HCT116 (cell line): ENCODE data around the gene PRSS16. TPM values are rescaled to one million over a fixed set of nuclear protein-coding genes. Genes with fewer than 3 reads are reported as not detected.

ENCODE experiments used
- ATAC-seq: fragments of 200-7000 bp; cut with Tn5 transposase; 2 replicates; pipeline ENCODE4 v1.9.1; 2020; ENCODE audit warnings: mild to moderate bottlenecking, moderate library complexity
- BruUV-seq: library from RNA; stranded (reverse); fragments of 400-500 nt; replicated peaks from 2 replicates; lab custom pipeline; 2021; lab: Mats Ljungman, UMichigan
- CTCF ChIA-PET: fragments of 300-600 bp; sonication (Branson Sonifier 250); formaldehyde crosslinking; loops from one replicate; lab custom pipeline; 2021; ENCODE audit warnings: antibody characterized with exemption; lab: Charles Lee
- POLR2A ChIA-PET: fragments of 300-600, 350-600 bp; sonication (Branson Sonifier 250); formaldehyde crosslinking; loops from one replicate; lab custom pipeline; 2021; ENCODE audit warnings: antibody characterized with exemption; lab: Charles Lee
- RAD21 ChIA-PET, 2 experiments: fragments of 300-600 bp; sonication (Branson Sonifier 250); formaldehyde crosslinking; loops; one replicate each; lab custom pipeline; 2023; ENCODE audit warnings: low total read pairs in 2 of 2; ENCODE audit not compliant: uncharacterized antibody in 2 of 2, unreplicated experiment in 2 of 2, low non-redundant PET in 1 of 2; lab: Charles Lee
- DNase-seq: peaks from one replicate; pipeline ENCODE4 v3.0.0-alpha.2; 2010; ENCODE audit warnings: low read depth, low spot score
- H2AFZ ChIP-seq: fragments of 200-600 bp; shearing (Covaris generic), sonication (generic); 2 replicates; pipeline ENCODE4 v1.6.1; 2017; ENCODE audit warnings: low read depth, mixed run types, mixed read lengths, antibody characterized with exemption, low read length; ENCODE audit not compliant: poor library complexity, severe bottlenecking
- H3K27ac ChIP-seq: 2 replicates; pipeline ENCODE4 v1.5.1; 2012; ENCODE audit warnings: low read depth, low read length
- H3K27me3 ChIP-seq: fragments of 200-600 bp; sonication (generic); 2 replicates; pipeline ENCODE4 v1.6.1; 2016; ENCODE audit warnings: mixed run types, low read length, mixed read lengths; ENCODE audit not compliant: insufficient read depth
- H3K36me3 ChIP-seq, 2 experiments: fragments of 200-500 bp in 1 of 2; fragments of 200-600 bp in 1 of 2; sonication (Bioruptor generic) in 1 of 2; sonication (generic) in 1 of 2; 2 replicates each; pipeline versions ENCODE4 v1.5.1 to v1.6.1; 2014 to 2016; ENCODE audit warnings: low read length in 2 of 2, inconsistent platforms in 1 of 2, mixed read lengths in 1 of 2, mixed run types in 1 of 2; ENCODE audit not compliant: insufficient read depth in 2 of 2, control insufficient read depth in 1 of 2
- H3K4me1 ChIP-seq, 2 experiments: fragments of 200-600 bp in 1 of 2; sonication (generic) in 1 of 2; 2 replicates each; pipeline versions ENCODE4 v1.5.1 to v1.6.1; 2012 to 2017; ENCODE audit warnings: low read length in 2 of 2, inconsistent platforms in 1 of 2, mild to moderate bottlenecking in 1 of 2, mixed read lengths in 1 of 2, mixed run types in 1 of 2, moderate library complexity in 1 of 2; ENCODE audit not compliant: insufficient read depth in 2 of 2, control insufficient read depth in 1 of 2
- H3K4me2 ChIP-seq: fragments of 200-600 bp; sonication (generic); 2 replicates; pipeline ENCODE4 v1.6.1; 2017; ENCODE audit warnings: mixed run types, low read length, mixed read lengths
- H3K4me3 ChIP-seq, 2 experiments: fragments of 200-600 bp in 1 of 2; sonication (generic) in 1 of 2; replicated peaks in 1 of 2; 2 replicates each; pipeline ENCODE4 v1.5.1; 2011 to 2016; ENCODE audit warnings: low read length in 2 of 2, control low read depth in 1 of 2, low read depth in 1 of 2, mild to moderate bottlenecking in 1 of 2, mixed read lengths in 1 of 2, mixed run types in 1 of 2
- H3K79me2 ChIP-seq: fragments of 200-600 bp; sonication (generic); 2 replicates; pipeline ENCODE4 v1.6.1; 2017; ENCODE audit warnings: mild to moderate bottlenecking, mixed run types, low read length, moderate library complexity, mixed read lengths; ENCODE audit not compliant: insufficient read depth
- H3K9ac ChIP-seq: fragments of 200-600 bp; sonication (generic); 2 replicates; pipeline ENCODE4 v1.6.1; 2016; ENCODE audit warnings: low read length, mixed read lengths
- H3K9me2 ChIP-seq: fragments of 200-600 bp; sonication (generic), shearing (Covaris generic); 2 replicates; pipeline ENCODE4 v1.6.1; 2017; ENCODE audit warnings: mixed run types, mild to moderate bottlenecking, moderate library complexity; ENCODE audit not compliant: insufficient read depth
- H3K9me3 ChIP-seq, 2 experiments: fragments of 200-500 bp in 1 of 2; fragments of 200-600 bp in 1 of 2; sonication (Bioruptor generic) in 1 of 2; sonication (generic) in 1 of 2; 2 replicates each; pipeline ENCODE4 v1.6.1; 2014 to 2017; ENCODE audit warnings: low read length in 2 of 2, mixed read lengths in 2 of 2, inconsistent platforms in 1 of 2, low read depth in 1 of 2, mild to moderate bottlenecking in 1 of 2, mixed run types in 1 of 2, moderate library complexity in 1 of 2; ENCODE audit not compliant: control insufficient read depth in 1 of 2, insufficient read depth in 1 of 2
- H4K20me1 ChIP-seq: fragments of 200-600 bp; sonication (generic), shearing (Covaris generic); 2 replicates; pipeline ENCODE4 v1.6.1; 2017; ENCODE audit warnings: mixed run types, mild to moderate bottlenecking, moderate library complexity; ENCODE audit not compliant: insufficient read depth
- EGR1 ChIP-seq: IDR thresholded peaks from 2 replicates; pipeline ENCODE4 v1.6.1; 2012; ENCODE audit warnings: low read depth
- ELF1 ChIP-seq: IDR thresholded peaks from 2 replicates; pipeline ENCODE4 v1.6.1; 2012; ENCODE audit warnings: low read depth, borderline replicate concordance
- JUND ChIP-seq: IDR thresholded peaks from 2 replicates; pipeline ENCODE4 v1.6.1; 2012
- POLR2A ChIP-seq: IDR thresholded peaks from 2 replicates; pipeline ENCODE4 v1.7.0; 2011; ENCODE audit warnings: borderline replicate concordance; ENCODE audit not compliant: insufficient read depth, insufficient read length; ENCODE audit errors: extremely low read depth
- RAD21 ChIP-seq: IDR thresholded peaks from 2 replicates; pipeline ENCODE4 v1.6.1; 2012; ENCODE audit warnings: low read depth, mild to moderate bottlenecking
- SIN3A ChIP-seq: IDR thresholded peaks from 2 replicates; pipeline ENCODE4 v1.6.1; 2012; ENCODE audit warnings: low read depth
- SP1 ChIP-seq: IDR thresholded peaks from 2 replicates; pipeline ENCODE4 v1.6.1; 2012; ENCODE audit warnings: low read depth
- SRF ChIP-seq: IDR thresholded peaks from 2 replicates; pipeline ENCODE4 v1.6.1; 2012; ENCODE audit warnings: low read depth
- TCF7L2 ChIP-seq: IDR thresholded peaks from 2 replicates; pipeline ENCODE4 v1.7.0; 2011; ENCODE audit warnings: borderline replicate concordance, inconsistent platforms; ENCODE audit not compliant: insufficient read depth, insufficient read length; ENCODE audit errors: extremely low read depth
- ZFX ChIP-seq: fragments of 450-650 bp; IDR thresholded peaks from 2 replicates; pipeline ENCODE4 v1.6.1; 2017
- intact Hi-C: fragments of 100-400 bp; cut with micrococcal nuclease; formaldehyde crosslinking; loops from 2 replicates; pipeline ENCODE4 v1.10.0; 2022
- total RNA-seq: library from RNA; stranded (reverse); gene quantifications from one replicate; pipeline ENCODE4 v1.2.1, GENCODE V29; 2021; ENCODE audit not compliant: unreplicated experiment
- TF ChIP-seq, protein P1 (sequence below): IDR thresholded peaks from 2 replicates; pipeline ENCODE4 v1.6.1; 2011; ENCODE audit warnings: mild to moderate bottlenecking, low read length, moderate library complexity; ENCODE audit not compliant: insufficient replicate concordance; ENCODE audit errors: extremely low read depth
- TF ChIP-seq, protein P2 (sequence below): IDR thresholded peaks from 2 replicates; pipeline ENCODE4 v1.6.1; 2012
- TF ChIP-seq, protein P3 (sequence below): IDR thresholded peaks from 2 replicates; pipeline ENCODE4 v1.6.1; 2012
- TF ChIP-seq, protein P4 (sequence below): IDR thresholded peaks from 2 replicates; pipeline ENCODE4 v1.6.1; 2012; ENCODE audit warnings: low read depth

PRSS16 gene
- total RNA-seq, 1 experiment from 2014 or later = 14.5 TPM

DNA sequence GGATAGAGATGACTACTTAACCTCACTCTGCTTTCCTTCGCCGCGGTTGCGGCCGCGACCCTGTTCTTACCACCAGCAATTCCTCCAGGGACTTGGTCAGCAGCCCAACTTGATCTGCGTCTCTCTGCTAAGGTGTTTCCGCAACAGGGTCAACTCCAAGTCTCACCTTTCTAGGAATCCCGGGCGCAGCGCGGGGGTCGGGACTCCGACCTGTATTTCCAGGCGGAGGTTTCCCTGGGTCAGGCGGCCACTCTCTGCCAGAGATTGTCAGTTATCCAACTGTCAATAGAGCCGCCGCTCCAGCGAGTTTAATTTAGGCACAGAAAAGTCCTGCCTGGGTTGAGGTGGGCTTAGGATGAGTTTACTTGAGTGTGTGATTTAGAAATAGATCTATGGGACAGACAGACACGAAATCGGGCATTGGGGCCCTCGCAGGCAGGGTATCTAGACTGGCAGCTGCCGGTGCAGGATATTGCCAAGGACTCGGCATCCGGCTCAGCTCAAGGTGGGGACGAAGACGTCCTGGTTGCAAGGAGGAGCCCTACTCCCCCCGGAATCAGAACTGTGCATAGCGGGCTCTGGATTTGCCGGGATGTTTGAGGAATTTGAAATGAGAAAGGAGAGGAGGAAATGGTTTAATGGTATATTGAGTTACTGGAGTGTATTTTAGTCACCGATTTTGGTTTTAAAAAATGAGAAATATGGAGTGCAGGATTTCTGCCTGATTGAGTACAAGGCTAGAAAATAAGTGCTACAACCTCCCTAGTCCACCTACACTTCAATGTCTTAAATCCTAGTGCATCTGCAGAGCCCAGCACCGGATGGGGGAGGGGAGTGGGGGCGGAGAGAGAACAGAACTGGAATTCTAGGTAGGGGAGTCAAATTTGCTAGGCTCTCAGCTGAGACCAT lies 40.9 kb downstream of the PRSS16 start (continued):
- TF ChIP-seq, protein P1, sequence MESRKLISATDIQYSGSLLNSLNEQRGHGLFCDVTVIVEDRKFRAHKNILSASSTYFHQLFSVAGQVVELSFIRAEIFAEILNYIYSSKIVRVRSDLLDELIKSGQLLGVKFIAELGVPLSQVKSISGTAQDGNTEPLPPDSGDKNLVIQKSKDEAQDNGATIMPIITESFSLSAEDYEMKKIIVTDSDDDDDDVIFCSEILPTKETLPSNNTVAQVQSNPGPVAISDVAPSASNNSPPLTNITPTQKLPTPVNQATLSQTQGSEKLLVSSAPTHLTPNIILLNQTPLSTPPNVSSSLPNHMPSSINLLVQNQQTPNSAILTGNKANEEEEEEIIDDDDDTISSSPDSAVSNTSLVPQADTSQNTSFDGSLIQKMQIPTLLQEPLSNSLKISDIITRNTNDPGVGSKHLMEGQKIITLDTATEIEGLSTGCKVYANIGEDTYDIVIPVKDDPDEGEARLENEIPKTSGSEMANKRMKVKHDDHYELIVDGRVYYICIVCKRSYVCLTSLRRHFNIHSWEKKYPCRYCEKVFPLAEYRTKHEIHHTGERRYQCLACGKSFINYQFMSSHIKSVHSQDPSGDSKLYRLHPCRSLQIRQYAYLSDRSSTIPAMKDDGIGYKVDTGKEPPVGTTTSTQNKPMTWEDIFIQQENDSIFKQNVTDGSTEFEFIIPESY = no peak
- no peak for TF ChIP-seq SP1
- no peak for TF ChIP-seq ELF1
- TF ChIP-seq ZFX = no peak
- TF ChIP-seq SRF = no peak
- no peak for TF ChIP-seq EGR1
- TF ChIP-seq, protein P2, sequence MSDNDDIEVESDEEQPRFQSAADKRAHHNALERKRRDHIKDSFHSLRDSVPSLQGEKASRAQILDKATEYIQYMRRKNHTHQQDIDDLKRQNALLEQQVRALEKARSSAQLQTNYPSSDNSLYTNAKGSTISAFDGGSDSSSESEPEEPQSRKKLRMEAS = no peak
- no peak for TF ChIP-seq RAD21
- TF ChIP-seq POLR2A = no peak

DNA sequence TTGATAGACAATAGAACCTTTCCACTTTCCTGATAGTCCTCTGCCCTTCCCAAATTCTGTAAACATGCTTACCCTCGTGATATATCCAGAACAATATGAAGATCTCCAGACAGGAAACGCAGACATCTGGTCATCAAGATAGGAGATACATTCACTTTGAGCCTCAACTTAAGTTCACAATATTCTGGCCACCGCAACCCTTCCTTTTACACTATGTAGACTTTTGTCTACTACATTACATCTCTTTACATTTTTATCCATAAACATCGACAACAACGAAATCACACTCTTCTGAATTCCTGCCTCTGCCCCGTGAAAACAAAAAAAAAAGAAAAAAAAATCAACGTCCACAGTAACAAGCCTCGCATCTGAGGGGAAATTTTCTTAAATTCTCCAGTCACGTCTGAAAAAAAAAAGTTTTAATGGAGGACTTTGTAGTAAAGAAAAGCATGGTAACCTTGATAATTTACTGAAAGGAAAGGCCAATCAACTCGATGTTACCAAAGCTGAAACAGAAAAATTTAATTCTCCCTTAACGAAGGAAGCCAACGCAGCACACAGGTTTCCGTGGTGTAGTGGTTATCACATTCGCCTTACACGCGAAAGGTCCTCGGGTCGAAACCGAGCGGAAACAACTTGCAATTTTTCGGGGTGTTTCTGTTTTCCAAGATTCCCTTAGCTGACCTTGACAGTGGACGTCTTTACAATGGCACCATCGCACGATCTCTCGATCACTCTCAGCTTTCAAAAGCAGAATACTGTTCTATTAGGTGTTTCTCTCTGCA lies 42.8 kb downstream of the PRSS16 start:
- ChIA-PET CTCF (no interaction called here), POLR2A (no interaction called here), RAD21 (no interaction called here)
- H3K27me3 ChIP-seq = no peaks in the 10 kb centered on the region
- H3K4me1 ChIP-seq = peaks cover 0 to 6% of the 10 kb centered on the region in 2 experiments; a peak in 2 of 4 replicates
- H3K9me3 ChIP-seq = no peaks in the 10 kb centered on the region
- H3K27ac ChIP-seq = no peak overlapping the region
- no peak overlapping the region for H3K9ac ChIP-seq
- H3K79me2 ChIP-seq = no peaks in the 10 kb centered on the region
- no peaks in the 10 kb centered on the region for H3K9me2 ChIP-seq
- no peak for DNase-seq
- no peak overlapping the region for H3K4me2 ChIP-seq
- BruUV-seq = no TSS peak
- no peak for ATAC-seq
- intact Hi-C loops = loop anchor here (10.0 kb wide), 3 partner anchors 115 to 385 kb away; no protein-coding TSS in a partner anchor
- no peak overlapping the region for H3K4me3 ChIP-seq
- H2AFZ ChIP-seq = no peak overlapping the region
- no peaks in the 10 kb centered on the region for H4K20me1 ChIP-seq
- no peaks in the 10 kb centered on the region for H3K36me3 ChIP-seq
- no peak for TF ChIP-seq SIN3A
- TF ChIP-seq, protein P1 = no peak
- TF ChIP-seq TCF7L2 = no peak
- TF ChIP-seq EGR1 = no peak
- TF ChIP-seq, protein P2 = no peak
- TF ChIP-seq, protein P3, sequence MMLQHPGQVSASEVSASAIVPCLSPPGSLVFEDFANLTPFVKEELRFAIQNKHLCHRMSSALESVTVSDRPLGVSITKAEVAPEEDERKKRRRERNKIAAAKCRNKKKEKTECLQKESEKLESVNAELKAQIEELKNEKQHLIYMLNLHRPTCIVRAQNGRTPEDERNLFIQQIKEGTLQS = no peak; the same call in 1 of the 2 replicates
- TF ChIP-seq, protein P4, sequence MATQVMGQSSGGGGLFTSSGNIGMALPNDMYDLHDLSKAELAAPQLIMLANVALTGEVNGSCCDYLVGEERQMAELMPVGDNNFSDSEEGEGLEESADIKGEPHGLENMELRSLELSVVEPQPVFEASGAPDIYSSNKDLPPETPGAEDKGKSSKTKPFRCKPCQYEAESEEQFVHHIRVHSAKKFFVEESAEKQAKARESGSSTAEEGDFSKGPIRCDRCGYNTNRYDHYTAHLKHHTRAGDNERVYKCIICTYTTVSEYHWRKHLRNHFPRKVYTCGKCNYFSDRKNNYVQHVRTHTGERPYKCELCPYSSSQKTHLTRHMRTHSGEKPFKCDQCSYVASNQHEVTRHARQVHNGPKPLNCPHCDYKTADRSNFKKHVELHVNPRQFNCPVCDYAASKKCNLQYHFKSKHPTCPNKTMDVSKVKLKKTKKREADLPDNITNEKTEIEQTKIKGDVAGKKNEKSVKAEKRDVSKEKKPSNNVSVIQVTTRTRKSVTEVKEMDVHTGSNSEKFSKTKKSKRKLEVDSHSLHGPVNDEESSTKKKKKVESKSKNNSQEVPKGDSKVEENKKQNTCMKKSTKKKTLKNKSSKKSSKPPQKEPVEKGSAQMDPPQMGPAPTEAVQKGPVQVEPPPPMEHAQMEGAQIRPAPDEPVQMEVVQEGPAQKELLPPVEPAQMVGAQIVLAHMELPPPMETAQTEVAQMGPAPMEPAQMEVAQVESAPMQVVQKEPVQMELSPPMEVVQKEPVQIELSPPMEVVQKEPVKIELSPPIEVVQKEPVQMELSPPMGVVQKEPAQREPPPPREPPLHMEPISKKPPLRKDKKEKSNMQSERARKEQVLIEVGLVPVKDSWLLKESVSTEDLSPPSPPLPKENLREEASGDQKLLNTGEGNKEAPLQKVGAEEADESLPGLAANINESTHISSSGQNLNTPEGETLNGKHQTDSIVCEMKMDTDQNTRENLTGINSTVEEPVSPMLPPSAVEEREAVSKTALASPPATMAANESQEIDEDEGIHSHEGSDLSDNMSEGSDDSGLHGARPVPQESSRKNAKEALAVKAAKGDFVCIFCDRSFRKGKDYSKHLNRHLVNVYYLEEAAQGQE = no peak
- TF ChIP-seq JUND = no peak
